COLO829 (cell line): ENCODE results near the gene EML1.

Experiments
- DNase-seq: peaks from one replicate; pipeline ENCODE4 v3.0.0; 2012; ENCODE audit warnings: low spot score

Gene EML1

DNA sequence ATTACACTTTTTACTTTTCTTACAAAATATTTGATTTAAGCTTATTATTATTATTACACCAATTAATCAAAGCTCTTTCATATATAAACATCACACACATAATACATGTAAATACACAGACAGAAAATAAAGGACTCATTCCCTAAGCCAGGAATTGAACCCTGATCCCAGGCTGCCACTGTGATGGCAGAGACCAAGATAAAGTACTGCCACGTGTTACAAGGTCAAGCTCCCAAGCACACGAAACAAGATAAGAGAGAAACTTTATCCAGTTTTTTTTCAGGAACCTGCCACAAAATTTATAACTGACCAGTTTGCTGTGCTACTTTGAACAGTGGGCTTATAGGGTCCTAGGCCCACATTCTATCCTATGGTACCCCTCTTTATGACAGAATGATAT, 111.3 kb downstream of the EML1 start:
- no peak for DNase-seq

DNA sequence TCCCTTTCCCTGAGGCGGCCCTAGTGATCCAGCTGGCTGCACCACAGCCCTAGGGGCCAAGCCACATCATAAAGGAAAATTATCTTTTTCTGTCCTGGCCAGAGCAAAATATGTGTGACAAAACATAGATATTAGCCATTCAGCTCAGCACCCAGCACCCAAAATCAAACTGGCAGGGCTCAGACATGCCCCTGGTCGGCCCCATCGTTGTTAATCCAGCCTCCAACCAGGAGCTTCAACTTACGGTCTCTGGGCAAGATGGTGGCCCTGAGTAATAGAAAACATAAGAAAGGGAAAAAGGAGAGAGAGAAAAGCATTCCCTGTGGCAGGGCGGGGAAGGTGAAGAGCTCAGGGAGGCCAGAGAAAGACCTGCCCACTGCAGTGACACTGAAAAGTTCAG, 111.9 kb downstream of the EML1 start:
- DNase-seq = no peak

DNA sequence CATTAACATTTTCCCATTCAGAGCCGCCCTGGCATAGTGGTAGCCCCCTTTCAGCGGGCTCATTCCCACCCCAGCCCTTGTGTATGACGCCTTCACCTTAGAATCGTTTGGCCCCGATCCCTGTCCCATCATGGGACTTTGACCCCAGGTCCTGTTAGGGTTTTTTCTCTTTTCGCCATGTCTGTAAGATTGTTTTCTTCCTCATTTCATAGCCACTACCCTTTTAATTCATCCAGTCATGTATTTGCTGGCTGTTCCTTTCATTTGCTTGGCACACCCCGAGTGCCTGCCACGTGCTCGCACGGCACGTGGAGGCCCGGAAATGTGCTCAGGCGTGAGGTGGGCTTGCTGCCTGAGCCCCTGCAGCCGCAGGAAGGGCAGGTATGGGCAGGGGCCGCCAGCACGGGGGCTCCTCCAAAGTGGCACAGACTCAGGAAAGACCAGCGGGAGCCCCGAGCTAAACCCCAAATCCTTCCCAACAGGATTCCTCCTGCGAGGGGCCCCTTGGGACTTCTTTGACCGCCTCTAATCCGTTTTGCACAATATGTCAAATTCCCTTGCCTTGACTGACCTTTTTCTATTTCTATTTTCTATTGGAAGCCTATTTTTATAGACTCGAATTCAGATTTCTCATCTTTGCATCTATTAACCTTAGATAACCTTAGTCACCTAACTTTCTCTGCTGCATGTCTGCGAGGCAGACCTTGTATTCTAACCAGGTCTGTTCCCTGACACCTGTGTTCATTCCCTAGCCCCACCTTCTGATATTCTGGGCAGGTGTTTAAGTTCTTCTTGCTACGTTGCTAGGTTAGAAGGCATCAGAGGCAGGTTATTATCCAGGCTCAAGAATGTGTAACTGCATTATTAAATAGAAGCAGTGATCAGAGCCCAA, 114.8 kb downstream of the EML1 start:
- no peak for DNase-seq

DNA sequence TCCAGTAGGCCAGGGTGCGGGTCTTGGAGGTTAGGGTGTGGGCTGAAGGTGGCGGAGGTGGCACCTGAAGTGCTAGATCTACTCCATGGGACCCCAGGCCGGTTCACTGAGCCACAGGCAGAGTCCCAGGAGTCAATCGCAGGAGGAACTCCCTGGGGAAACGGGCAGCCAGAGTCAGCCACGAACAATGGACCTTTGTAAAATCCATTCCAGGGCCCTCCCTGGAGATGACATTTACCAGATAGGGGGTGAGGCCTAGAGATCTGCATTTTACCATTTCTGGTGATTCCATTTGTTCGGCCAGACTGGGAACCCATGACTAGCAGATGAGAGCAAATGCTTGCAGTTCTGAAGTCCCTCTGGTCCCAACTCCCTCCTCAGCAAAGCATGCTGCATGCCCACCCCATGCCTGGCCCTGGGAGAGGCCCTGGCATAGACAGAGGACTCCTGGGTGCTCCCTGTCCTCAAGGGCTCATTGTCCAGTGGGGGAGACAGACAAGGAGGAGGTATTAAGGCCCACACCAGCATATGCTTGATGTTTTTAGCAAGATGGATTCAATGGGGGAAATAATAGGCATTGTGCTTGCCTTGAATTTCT, 115.5 kb downstream of the EML1 start:
- peak; percentile 78 for DNase-seq

DNA sequence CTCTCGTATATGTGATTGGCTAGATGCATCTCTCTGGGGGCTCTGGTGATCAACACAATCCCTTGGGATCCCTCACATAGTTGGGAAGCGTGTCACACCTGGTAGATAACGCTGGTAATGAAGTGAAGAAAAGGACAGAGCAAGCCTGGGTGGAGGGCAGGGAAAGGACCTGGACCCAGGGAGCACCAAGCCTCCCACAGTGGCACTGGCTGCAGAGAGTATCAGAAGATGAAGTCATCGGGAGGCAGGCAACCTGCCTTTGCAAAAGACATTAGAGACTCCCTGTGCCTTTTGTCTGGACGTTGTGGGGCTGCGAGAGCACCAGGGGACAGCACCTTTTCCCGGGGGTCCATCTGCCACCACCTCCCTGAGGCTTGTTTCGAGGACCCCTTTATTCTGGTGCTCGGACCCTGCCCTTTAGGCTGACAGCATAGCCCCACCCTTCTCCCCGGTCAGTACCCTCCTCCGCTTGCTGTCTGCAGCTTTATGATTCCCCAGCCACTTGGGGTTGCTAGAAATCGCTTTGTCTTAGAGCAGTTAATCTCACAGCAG, 116.4 kb downstream of the EML1 start:
- DNase-seq = no peak

DNA sequence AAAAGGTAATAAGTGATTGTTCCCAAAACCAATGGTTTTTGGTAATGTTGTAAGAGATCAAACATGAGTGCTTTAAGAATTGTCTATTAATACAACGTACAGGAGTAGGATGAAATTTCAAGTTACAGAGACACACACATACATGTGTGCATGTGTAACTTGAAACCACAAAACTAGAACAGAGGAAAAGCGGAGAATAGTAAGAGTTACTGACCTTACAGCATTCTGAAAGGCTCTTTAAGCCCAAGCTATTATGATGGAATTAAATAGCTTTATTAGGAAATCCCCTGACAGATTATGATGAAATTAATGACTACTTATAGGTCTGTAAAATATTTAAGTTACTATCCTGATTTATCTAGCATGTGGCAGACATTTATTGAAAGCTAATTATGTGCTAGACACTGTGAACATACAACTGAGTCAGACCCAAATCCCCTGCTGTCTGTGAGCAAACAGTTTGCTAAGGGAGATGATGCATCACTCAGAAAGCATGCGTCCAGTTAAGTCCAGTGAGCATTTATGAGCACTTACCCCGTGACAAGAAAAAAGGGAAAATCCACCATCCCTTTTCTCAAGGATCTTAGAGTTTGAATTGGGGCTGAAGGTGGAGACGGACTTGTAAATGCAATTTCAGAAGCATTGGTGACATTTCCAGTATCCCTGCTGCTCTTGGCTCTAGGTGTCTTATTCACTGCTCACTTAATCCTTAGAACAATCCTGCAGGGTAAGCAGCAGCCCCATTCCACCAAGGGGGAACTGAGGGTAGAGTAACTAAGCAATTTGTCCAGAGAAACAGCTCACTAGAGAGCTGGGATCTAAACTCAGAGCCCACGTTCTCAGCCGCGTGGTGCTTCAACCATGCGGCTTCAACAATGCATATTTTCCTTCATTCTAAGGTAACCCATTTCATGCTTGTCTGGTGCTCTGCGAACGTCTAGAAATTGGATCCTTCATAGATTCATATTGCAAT, 117.4 kb downstream of the EML1 start:
- DNase-seq = peak; percentile 17

DNA sequence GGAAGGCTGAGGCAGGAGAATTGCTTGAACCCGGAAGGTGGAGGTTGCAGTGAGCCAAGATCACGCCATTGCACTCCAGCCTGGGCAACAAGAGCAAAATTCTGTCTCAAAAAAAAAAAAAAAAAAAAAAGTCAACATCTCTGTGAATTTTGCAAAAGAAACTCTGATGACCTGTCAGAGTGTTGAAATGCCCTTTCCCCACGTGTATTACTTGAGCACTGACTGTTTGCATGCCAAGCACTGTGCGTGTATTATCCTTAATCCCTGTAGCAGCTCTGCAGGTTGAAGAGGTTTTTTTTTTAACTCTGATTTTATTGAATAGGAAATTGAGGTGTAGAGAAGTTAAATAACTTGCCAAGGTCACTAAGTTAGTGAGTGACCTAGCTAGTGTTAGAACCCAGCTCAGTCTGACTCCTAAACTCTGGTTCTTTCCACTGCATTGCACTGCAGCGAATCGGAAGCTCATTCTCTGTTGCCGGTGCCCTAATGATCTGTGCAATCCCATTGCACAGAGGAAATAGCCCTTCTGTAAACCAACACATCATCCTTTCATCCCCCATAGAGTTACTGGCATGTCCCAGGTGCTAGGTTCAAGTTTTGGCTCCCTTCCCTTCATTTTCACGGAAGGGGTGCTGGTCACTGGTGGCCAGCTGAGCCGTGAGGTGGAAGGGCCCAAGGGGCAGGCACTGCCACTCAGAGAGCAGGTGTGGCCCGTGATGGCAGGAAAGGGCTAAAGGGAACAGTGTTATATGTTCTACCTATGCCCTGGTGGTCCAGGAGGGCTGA, 122.3 kb downstream of the EML1 start:
- DNase-seq = no peak

DNA sequence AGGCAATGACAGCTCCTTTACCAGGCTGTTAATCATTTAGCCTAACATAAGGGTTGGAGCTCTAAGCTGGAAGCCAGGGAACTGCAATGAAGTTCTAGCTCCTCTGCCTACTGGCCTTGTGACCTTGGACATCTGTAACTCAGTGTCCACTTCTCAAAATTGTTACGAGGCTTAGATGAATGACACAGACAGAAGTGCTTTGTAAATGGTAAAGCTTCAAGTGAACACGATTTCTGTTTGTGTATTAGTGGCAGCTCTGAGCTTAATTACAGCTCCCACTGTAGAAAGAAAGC, 122.8 kb downstream of the EML1 start:
- DNase-seq = no peak

DNA sequence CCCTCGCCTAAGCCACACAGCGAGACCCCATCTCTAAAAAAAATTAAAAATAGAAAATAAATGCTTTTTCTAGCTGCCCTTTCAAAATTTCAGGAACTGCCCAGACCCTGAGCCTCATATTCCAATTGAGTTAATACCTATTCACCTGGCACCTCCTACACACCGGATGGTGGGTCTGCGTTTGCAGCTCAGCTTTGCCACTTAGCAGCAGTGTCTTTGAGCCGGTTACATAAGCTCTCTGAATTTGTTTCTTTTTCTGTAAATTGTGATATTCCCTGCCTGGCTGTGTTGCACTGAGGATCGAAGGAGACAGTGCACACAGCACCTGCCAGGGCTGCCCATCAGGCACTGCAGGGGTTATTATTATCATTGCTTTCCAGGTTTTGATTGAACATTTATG, 125.6 kb downstream of the EML1 start:
- no peak for DNase-seq

DNA sequence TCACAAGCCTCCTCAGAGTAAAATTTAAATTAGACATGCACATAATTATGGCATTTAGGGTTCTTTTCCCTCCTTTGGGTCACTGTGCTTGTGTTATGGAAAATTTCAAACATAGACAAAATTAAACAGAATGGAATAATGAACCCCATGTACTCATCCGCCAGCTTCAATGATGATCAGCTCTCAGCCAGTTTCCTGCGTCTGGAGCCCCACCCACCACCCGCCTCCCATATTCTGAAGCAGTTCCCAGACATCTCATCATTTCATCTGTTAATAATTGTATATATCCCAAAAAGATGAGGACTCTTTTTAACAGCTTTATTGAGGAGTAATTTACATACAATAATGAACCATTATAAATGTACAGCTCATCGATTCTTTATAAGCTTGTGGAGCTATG, 128.2 kb downstream of the EML1 start:
- no peak for DNase-seq

DNA sequence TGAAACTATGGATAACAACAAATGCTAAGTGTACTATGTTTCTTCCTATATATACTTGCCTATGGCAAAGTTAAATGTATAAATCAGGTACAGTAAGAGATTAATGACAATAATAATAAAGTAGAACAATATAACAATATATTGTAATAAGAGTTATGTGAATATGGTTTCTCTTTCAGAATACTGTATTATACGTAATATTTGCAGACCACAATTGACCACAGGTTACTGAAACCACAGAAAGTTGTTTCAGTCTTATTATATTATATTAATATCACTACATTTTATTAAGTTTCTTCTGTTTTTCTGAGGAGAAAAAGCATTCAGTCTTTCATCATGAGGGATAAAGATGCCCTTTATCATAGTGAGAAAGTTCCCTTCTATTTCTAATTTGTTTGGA, 131.2 kb downstream of the EML1 start:
- no peak for DNase-seq

DNA sequence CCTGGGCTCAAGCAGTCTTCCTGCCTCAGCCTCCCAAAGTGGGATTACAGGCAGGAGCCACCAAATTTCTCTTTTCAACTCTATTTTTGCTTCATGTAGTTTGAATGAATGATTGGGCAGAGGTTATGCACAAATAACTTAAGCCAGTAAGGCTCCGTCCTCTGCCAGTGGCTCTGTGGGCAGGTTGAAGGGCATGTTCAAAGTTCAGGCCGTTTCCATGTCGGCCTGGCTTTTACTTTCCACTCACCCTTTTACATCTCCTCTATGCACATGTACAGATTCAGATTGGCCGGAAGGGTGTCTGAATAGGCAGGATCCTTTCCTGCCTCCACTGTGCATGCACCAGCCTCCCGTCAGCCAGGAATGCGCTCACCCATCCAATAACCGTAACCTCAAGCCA, 132.3 kb downstream of the EML1 start:
- no peak for DNase-seq

DNA sequence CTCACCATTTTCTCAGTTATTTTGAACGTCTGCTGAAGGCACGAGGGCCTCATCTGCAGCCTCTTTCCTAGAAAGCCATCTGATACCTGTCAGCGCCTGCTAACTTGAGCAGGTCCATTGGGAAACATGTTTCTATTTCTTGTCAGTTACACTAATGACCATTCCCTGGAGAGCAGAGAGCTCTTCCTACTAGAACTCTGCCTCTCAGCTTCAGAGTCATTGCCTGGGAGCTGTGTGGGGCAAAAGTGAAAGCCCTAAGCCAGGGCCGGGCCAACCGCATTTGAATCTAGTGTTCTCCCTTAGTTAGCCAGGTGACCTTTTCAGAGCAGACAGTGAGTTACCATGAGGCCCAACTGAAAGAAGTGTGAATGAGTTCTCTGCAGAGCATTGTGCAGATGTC, 135.8 kb downstream of the EML1 start:
- DNase-seq = no peak

DNA sequence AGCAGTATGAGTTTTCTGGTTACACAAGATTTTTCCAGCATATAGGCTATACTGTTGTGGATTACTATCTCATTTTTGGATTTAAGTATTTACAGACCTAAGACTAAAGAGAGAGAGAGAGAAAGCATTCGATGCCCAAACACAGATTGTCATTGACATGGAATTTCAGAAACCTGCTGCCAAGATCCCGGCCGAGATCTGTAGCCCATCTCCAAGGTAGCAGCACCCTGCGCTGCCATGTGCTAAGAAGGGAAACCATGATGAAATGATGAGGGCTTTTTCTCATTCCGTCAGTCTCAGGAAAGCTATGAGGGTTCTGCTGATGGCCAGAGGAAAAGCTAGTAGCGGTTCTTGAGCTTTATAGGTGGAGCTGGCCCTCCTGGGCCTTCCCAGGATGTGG, 136.4 kb downstream of the EML1 start:
- no peak for DNase-seq

DNA sequence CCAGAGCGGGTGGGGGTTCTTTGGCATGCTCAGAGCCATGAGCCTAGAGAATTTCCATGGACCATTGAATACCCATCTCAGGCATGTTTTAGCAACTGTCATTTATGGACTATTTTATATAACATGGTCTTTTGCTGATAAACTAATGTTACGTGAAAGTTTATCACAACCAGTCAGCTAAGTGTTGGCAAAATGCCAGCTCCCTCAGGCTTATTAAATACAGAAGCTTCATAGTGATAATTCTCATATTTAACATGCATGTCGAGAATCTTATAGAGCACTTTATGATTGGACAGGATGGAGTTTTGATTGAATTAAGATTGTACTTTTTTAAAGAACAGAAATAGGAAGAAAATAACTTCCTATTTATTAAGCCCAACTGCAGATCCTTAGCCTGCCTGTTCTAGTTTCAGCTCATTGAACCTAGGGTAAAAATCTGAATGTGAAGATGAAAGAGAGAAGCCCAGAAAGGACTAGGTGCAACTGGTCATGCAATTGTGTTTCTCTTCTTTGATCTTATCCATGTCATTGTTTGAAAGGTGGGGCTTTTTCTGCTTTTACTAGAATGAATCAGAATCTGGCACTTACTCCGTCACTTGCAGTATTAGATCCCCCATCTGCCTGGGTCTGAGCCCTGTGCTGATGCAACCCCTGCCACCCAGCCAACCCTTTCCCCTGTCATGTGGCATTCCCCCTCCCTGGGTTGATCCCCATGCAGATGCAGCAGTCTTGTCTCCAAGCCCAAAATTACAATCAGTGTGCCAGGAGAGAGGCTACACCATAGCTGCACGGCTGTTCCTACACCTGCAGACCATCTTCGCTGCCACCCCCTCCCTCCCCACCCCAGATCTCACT, 137.4 kb downstream of the EML1 start:
- DNase-seq = no peak

DNA sequence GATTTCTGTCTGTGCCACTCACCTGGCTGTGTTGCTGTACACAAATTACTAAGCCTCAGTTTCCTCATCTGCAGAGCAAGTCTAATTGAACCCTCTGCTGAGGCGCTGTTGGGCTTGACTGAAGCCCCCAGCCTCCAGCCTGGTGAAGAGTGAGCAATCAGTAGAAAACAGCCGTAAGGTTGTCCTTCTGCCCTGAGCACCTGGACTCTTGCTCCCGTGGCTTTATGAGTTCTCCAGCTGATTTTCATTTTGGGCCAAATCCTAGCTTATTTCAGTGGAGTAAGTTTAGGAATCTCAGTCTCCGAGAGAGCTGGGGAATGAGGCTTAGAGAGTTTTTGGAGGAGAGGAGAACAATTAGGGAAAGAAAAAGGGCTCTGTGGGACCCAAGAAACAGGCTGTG, 138.1 kb downstream of the EML1 start:
- DNase-seq = no peak

DNA sequence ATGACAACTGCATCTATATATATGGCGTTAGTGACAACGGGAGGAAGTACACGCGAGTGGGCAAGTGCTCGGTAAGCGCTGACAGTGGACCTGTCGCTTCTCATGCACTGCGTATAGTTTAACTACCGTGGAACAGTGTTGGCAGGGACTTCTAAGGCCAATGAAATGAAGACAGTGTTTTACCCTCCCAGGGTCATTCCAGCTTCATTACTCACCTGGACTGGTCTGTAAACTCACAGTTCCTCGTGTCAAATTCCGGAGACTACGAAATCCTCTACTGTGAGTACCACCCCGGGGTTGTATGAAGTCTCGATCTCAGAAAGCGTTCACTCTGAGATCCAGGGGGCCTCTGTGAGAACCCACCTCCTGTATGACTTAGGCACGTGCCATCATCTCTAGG, 142.8 kb downstream of the EML1 start:
- DNase-seq = no peak

DNA sequence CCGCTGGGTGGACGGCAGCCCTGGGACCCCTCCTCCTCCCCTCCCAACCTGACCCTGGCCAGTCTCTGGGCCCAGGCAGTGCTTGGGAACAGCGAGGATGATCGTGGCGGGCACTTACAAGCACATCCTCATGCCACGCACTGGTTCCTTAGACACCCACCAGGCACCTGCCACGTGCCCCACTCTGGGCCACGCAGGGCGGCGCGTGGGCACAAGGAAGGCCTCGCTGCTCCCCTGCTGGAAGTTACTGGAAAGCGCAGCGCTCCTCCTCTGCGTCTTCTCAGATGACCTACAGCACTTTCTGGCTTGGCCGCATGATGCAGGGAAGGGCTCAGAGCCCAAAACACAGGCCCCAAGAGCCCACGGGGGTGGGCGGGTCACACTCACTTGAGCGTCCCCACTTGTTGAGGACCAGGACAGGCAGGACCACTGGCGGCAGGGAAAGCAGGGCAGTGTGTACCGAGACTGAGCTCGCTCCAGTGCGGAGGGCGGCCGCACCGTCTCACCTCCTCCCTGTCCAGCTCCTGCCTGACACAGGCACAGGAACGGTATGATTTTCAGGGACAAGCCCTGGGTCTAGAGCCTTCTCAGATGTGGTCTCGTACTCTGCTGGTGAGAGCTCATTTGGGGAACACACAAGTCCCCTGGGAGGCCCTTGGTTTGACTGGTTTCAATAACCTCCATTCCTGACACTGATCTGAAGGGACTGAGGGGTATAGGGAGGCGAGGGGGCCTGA, 143.7 kb downstream of the EML1 start:
- no peak for DNase-seq

DNA sequence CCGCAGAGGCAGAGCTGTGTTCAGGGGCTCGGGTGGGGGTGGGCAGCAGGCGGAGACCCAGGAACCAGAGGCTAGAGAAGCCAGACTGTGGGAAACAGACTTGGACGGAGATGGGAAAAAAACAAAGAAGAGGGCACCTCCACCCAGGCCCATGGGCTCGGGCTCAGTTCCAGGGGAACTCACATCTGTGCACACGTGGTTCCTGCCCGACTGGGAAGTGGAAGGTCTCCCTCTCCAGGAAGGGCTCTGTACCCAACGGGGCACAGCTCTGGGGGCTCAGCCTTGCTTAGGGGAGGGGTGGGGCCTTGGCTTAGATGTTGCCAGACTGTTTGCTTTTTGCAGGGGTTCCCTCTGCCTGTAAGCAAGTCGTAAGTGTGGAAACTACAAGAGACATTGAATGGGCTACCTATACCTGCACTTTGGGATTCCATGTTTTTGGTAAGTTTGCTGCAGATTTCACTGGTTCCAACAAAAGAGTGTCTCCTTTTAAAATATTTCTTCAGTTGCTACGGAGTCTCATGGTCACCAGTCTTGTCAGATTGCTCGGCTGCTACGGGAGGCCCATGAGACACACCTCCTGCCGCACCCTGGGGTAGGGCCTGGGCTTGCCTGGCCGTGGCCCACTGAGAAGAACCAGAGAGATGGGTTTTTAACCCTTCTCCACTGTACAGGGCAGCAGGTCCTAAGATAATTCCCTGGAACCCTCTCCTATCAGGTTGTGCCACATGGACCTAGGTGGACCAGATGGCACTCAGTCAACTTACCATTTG, 144.4 kb downstream of the EML1 start:
- no peak for DNase-seq
